ENCODE results near the gene FHAD1. TPM values are rescaled to one million over a fixed set of nuclear protein-coding genes. Genes with fewer than 3 reads are reported as not detected.

The FHAD1 gene
- total RNA-seq, 1 experiment from 2014 or later, result not detected

DNA sequence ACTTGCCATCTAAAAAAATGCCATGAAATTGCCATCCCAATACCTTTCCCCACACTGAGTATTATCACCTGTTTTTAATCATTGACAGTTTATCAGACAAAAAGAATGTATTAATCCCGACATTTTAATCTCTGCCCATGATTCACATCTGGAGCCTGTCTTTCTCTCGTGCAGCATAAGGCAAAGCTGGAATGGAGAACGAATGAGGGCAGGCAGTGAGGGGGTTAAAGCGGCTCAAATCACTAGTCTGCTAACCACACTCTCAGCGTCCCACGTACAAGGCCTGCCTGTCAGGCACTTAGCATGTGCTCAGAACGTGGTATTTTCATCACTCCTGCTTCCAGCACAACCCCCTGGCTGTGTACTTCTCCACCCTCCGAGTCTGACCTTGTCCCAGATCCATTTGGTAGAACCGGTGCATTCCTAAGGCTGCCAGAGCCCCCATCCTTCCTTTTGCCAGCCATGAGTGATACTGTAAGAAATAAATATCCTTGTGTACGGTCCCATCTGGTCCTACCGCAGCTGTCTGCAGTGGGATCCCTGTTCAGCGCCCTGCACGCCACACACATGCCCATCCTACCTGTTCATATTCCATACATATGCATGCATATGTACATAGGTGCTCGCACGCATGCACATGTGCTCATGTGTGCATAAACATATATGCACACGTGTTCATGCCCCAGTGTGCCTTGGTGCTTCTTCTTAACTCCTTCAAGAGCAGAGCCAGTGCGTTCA lies 34.6 kb upstream of the FHAD1 start:
- CTCF ChIA-PET, result interaction anchor here (1.0 to 2.0 kb wide), 3 partner anchors 9 to 83 kb away, joined by 3 to 4 read pairs (median 3); no protein-coding TSS in a partner anchor
- BruUV-seq (replicated peaks), result no TSS peak
- POLR2A ChIA-PET, result no interaction called here

DNA sequence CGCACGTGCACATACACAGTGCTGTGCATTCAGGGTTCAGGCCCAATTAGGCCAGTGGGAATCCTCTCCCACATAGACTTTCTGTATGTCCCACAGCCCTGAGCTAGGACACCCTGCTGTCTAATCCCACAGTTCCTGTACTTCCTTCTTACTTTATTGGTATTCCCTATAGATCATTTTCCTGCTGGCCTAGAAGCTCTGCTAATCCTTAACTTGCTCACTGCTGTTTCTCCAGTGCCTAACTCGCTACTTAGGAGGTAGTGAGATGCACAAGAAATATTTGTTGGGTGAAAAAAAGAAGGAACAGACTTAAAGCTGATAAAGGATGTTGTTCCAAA lies 34.1 kb upstream of the FHAD1 start:
- intact Hi-C loops (cut with micrococcal nuclease), result no loop called here
- Mint-ChIP-seq H3K9me3 (ENCODE audit: unreplicated experiment) (no peaks in the 10 kb centered on the region), H3K27ac (ENCODE audit: low read depth, unreplicated experiment) (no peak overlapping the region), H3K36me3 (ENCODE audit: insufficient read depth, unreplicated experiment) (peaks cover 6% of the 10 kb centered on the region), H3K4me3 (ENCODE audit: unreplicated experiment) (no peak overlapping the region), H3K27me3 (ENCODE audit: insufficient read depth, unreplicated experiment) (no peaks in the 10 kb centered on the region), H3K4me1 (ENCODE audit: insufficient read depth, unreplicated experiment) (no peaks in the 10 kb centered on the region)
- ChIA-PET POLR2A (no interaction called here), CTCF (interaction anchor here (0.6 to 2.0 kb wide), 3 partner anchors 9 to 401 kb away, joined by 3 to 4 read pairs (median 3); no protein-coding TSS in a partner anchor)
- no TSS peak for BruUV-seq (replicated peaks)
- DNase-seq (ENCODE audit: unreplicated experiment), result no peak
- no peak for TF ChIP-seq CTCF (IDR thresholded peaks at IDR 0.05; ENCODE audit: unreplicated experiment)

More for the DNA sequence above, 34.6 kb upstream of the FHAD1 start:
- H3K4me1 Mint-ChIP-seq (ENCODE audit: insufficient read depth, unreplicated experiment), result no peaks in the 10 kb centered on the region
- H3K36me3 Mint-ChIP-seq (ENCODE audit: insufficient read depth, unreplicated experiment), result peaks cover 6% of the 10 kb centered on the region
- H3K9me3 Mint-ChIP-seq (ENCODE audit: unreplicated experiment), result no peaks in the 10 kb centered on the region
- no peaks in the 10 kb centered on the region for H3K27me3 Mint-ChIP-seq (ENCODE audit: insufficient read depth, unreplicated experiment)
- H3K27ac Mint-ChIP-seq (ENCODE audit: low read depth, unreplicated experiment), result no peak overlapping the region
- H3K4me3 Mint-ChIP-seq (ENCODE audit: unreplicated experiment), result no peak overlapping the region
- intact Hi-C loops (cut with micrococcal nuclease), result no loop called here
- no peak for DNase-seq (ENCODE audit: unreplicated experiment)
- no peak for TF ChIP-seq CTCF (IDR thresholded peaks at IDR 0.05; ENCODE audit: unreplicated experiment)

- H3K4me1 Mint-ChIP-seq (ENCODE audit: insufficient read depth, unreplicated experiment), result no peaks in the 10 kb centered on the region
- no TSS peak for BruUV-seq (replicated peaks)
- DNase-seq (ENCODE audit: unreplicated experiment), result no peak
- ChIA-PET POLR2A (no interaction called here), CTCF (interaction anchor here (0.6 to 2.0 kb wide), 3 partner anchors 10 to 401 kb away, joined by 3 to 4 read pairs (median 3); no protein-coding TSS in a partner anchor)
- H3K27me3 Mint-ChIP-seq (ENCODE audit: insufficient read depth, unreplicated experiment), result no peaks in the 10 kb centered on the region
- no peak overlapping the region for H3K27ac Mint-ChIP-seq (ENCODE audit: low read depth, unreplicated experiment)
- no peak for TF ChIP-seq CTCF (IDR thresholded peaks at IDR 0.05; ENCODE audit: unreplicated experiment)
- intact Hi-C loops (cut with micrococcal nuclease), result no loop called here
- no peaks in the 10 kb centered on the region for H3K9me3 Mint-ChIP-seq (ENCODE audit: unreplicated experiment)
- H3K4me3 Mint-ChIP-seq (ENCODE audit: unreplicated experiment), result no peak overlapping the region
- H3K36me3 Mint-ChIP-seq (ENCODE audit: insufficient read depth, unreplicated experiment), result peaks cover 6% of the 10 kb centered on the region
Observed at GRCh38 chr1:15213341-15213821, 33.6 kb upstream of the FHAD1 start.

GRCh38 chr1:15214527-15214926 lies 32.5 kb upstream of the FHAD1 start:
- no peaks in the 10 kb centered on the region for H3K27me3 Mint-ChIP-seq (ENCODE audit: insufficient read depth, unreplicated experiment)
- H3K36me3 Mint-ChIP-seq (ENCODE audit: insufficient read depth, unreplicated experiment), result peaks cover 6% of the 10 kb centered on the region
- no peak for TF ChIP-seq CTCF (IDR thresholded peaks at IDR 0.05; ENCODE audit: unreplicated experiment)
- intact Hi-C loops (cut with micrococcal nuclease), result no loop called here
- H3K4me1 Mint-ChIP-seq (ENCODE audit: insufficient read depth, unreplicated experiment), result no peaks in the 10 kb centered on the region
- ChIA-PET CTCF (interaction anchor here (2.0 kb wide), 1 partner anchor 11 kb away, joined by 4 read pairs; no protein-coding TSS in a partner anchor), POLR2A (no interaction called here)
- no peak overlapping the region for H3K27ac Mint-ChIP-seq (ENCODE audit: low read depth, unreplicated experiment)
- no peak for DNase-seq (ENCODE audit: unreplicated experiment)
- no TSS peak for BruUV-seq (replicated peaks)
- no peaks in the 10 kb centered on the region for H3K9me3 Mint-ChIP-seq (ENCODE audit: unreplicated experiment)
- no peak overlapping the region for H3K4me3 Mint-ChIP-seq (ENCODE audit: unreplicated experiment)

Data from MCF 10A (cell line).